ENCODE data around the gene KCNIP4. TPM values are rescaled to one million over a fixed set of nuclear protein-coding genes. Genes with fewer than 3 reads are reported as not detected.

Gene KCNIP4
- polyA plus RNA-seq, 2 donors = 0.12 TPM; not detected in 1

GRCh38 chr4:21271439-21272052, 677.0 kb downstream of the KCNIP4 start:
- Histone ChIP-seq H3K4me3 (ENCODE audit: low read depth in 1 of 2, low read length in 2 of 2) (no peak overlapping the region), H3K9me3 (ENCODE audit: control insufficient read depth in 2 of 2, insufficient read depth in 1 of 2, low read depth in 1 of 2, low read length in 1 of 2) (no peaks in the 10 kb centered on the region), H3K4me1 (ENCODE audit: control insufficient read depth in 2 of 2, insufficient read depth in 2 of 2, low read length in 1 of 2) (no peaks in the 10 kb centered on the region), H3K27ac (ENCODE audit: low read depth in 2 of 2, low read length in 1 of 2) (no peak overlapping the region), H3K36me3 (ENCODE audit: control insufficient read depth in 2 of 2, insufficient read depth in 2 of 2, low read length in 1 of 2) (no peaks in the 10 kb centered on the region), H3K27me3 (ENCODE audit: control insufficient read depth in 1 of 2, insufficient read depth in 2 of 2, low read length in 2 of 2) (no peaks in the 10 kb centered on the region)
- 59 to 69% methylated on average over 4 of the region's 4 CpGs for WGBS, 2 donors

GRCh38 chr4:21248331-21248730, 700.2 kb downstream of the KCNIP4 start:
- Histone ChIP-seq H3K36me3 (ENCODE audit: control insufficient read depth in 2 of 2, insufficient read depth in 2 of 2, low read length in 1 of 2) (no peaks in the 10 kb centered on the region), H3K27ac (ENCODE audit: low read depth in 2 of 2, low read length in 1 of 2) (no peak overlapping the region), H3K27me3 (ENCODE audit: control insufficient read depth in 1 of 2, insufficient read depth in 2 of 2, low read length in 2 of 2) (no peaks in the 10 kb centered on the region), H3K4me3 (ENCODE audit: low read depth in 1 of 2, low read length in 2 of 2) (no peak overlapping the region), H3K4me1 (ENCODE audit: control insufficient read depth in 2 of 2, insufficient read depth in 2 of 2, low read length in 1 of 2) (no peaks in the 10 kb centered on the region), H3K9me3 (ENCODE audit: control insufficient read depth in 2 of 2, insufficient read depth in 1 of 2, low read depth in 1 of 2, low read length in 1 of 2) (no peaks in the 10 kb centered on the region)
- 83 to 87% methylated on average over 4 of the region's 4 CpGs for WGBS, 2 donors

GRCh38 chr4:21242163-21242562, 706.4 kb downstream of the KCNIP4 start:
- WGBS, 2 donors = 57 to 72% methylated on average over 2 of the region's 2 CpGs
- Histone ChIP-seq H3K9me3 (ENCODE audit: control insufficient read depth in 2 of 2, insufficient read depth in 1 of 2, low read depth in 1 of 2, low read length in 1 of 2) (no peaks in the 10 kb centered on the region), H3K27me3 (ENCODE audit: control insufficient read depth in 1 of 2, insufficient read depth in 2 of 2, low read length in 2 of 2) (no peaks in the 10 kb centered on the region)

GRCh38 chr4:21226637-21227538, 721.7 kb downstream of the KCNIP4 start:
- Histone ChIP-seq H3K4me3 (ENCODE audit: low read depth in 1 of 2, low read length in 2 of 2) (no peak overlapping the region), H3K4me1 (ENCODE audit: control insufficient read depth in 2 of 2, insufficient read depth in 2 of 2, low read length in 1 of 2) (no peaks in the 10 kb centered on the region), H3K27ac (ENCODE audit: low read depth in 2 of 2, low read length in 1 of 2) (no peak overlapping the region), H3K27me3 (ENCODE audit: control insufficient read depth in 1 of 2, insufficient read depth in 2 of 2, low read length in 2 of 2) (no peaks in the 10 kb centered on the region), H3K9me3 (ENCODE audit: control insufficient read depth in 2 of 2, insufficient read depth in 1 of 2, low read depth in 1 of 2, low read length in 1 of 2) (no peaks in the 10 kb centered on the region), H3K36me3 (ENCODE audit: control insufficient read depth in 2 of 2, insufficient read depth in 2 of 2, low read length in 1 of 2) (no peaks in the 10 kb centered on the region)
- WGBS, 2 donors = 24 to 32% methylated on average over 2 of the region's 2 CpGs

More at GRCh38 chr4:21242163-21242562, 706.4 kb downstream of the KCNIP4 start:
- Histone ChIP-seq H3K36me3 (ENCODE audit: control insufficient read depth in 2 of 2, insufficient read depth in 2 of 2, low read length in 1 of 2) (no peaks in the 10 kb centered on the region), H3K27ac (ENCODE audit: low read depth in 2 of 2, low read length in 1 of 2) (no peak overlapping the region), H3K4me3 (ENCODE audit: low read depth in 1 of 2, low read length in 2 of 2) (no peak overlapping the region), H3K4me1 (ENCODE audit: control insufficient read depth in 2 of 2, insufficient read depth in 2 of 2, low read length in 1 of 2) (no peaks in the 10 kb centered on the region)

GRCh38 chr4:21211846-21212245, 736.7 kb downstream of the KCNIP4 start:
- Histone ChIP-seq H3K4me3 (ENCODE audit: low read depth in 1 of 2, low read length in 2 of 2) (no peak overlapping the region), H3K9me3 (ENCODE audit: control insufficient read depth in 2 of 2, insufficient read depth in 1 of 2, low read depth in 1 of 2, low read length in 1 of 2) (no peaks in the 10 kb centered on the region), H3K36me3 (ENCODE audit: control insufficient read depth in 2 of 2, insufficient read depth in 2 of 2, low read length in 1 of 2) (no peaks in the 10 kb centered on the region), H3K4me1 (ENCODE audit: control insufficient read depth in 2 of 2, insufficient read depth in 2 of 2, low read length in 1 of 2) (no peaks in the 10 kb centered on the region), H3K27ac (ENCODE audit: low read depth in 2 of 2, low read length in 1 of 2) (no peak overlapping the region), H3K27me3 (ENCODE audit: control insufficient read depth in 1 of 2, insufficient read depth in 2 of 2, low read length in 2 of 2) (no peaks in the 10 kb centered on the region)

- H3K36me3 ChIP-seq (ENCODE audit: control insufficient read depth in 2 of 2, insufficient read depth in 2 of 2, low read length in 1 of 2) = no peaks in the 10 kb centered on the region
- H3K4me3 ChIP-seq (ENCODE audit: low read depth in 1 of 2, low read length in 2 of 2) = no peak overlapping the region
- WGBS, 2 donors = 32 to 35% methylated on average over 2 of the region's 2 CpGs
- H3K27ac ChIP-seq (ENCODE audit: low read depth in 2 of 2, low read length in 1 of 2) = no peak overlapping the region
- no peaks in the 10 kb centered on the region for H3K27me3 ChIP-seq (ENCODE audit: control insufficient read depth in 1 of 2, insufficient read depth in 2 of 2, low read length in 2 of 2)
- H3K4me1 ChIP-seq (ENCODE audit: control insufficient read depth in 2 of 2, insufficient read depth in 2 of 2, low read length in 1 of 2) = no peaks in the 10 kb centered on the region
- no peaks in the 10 kb centered on the region for H3K9me3 ChIP-seq (ENCODE audit: control insufficient read depth in 2 of 2, insufficient read depth in 1 of 2, low read depth in 1 of 2, low read length in 1 of 2)
These were observed 738.7 kb downstream of the KCNIP4 start for GRCh38 chr4:21209860-21210259.

GRCh38 chr4:21205821-21206531, 742.6 kb downstream of the KCNIP4 start:
- Histone ChIP-seq H3K4me3 (ENCODE audit: low read depth in 1 of 2, low read length in 2 of 2) (no peak overlapping the region), H3K4me1 (ENCODE audit: control insufficient read depth in 2 of 2, insufficient read depth in 2 of 2, low read length in 1 of 2) (no peaks in the 10 kb centered on the region), H3K27me3 (ENCODE audit: control insufficient read depth in 1 of 2, insufficient read depth in 2 of 2, low read length in 2 of 2) (no peaks in the 10 kb centered on the region), H3K36me3 (ENCODE audit: control insufficient read depth in 2 of 2, insufficient read depth in 2 of 2, low read length in 1 of 2) (no peaks in the 10 kb centered on the region), H3K27ac (ENCODE audit: low read depth in 2 of 2, low read length in 1 of 2) (no peak overlapping the region), H3K9me3 (ENCODE audit: control insufficient read depth in 2 of 2, insufficient read depth in 1 of 2, low read depth in 1 of 2, low read length in 1 of 2) (no peaks in the 10 kb centered on the region)
- 20 to 32% methylated on average over 6 of the region's 6 CpGs for WGBS, 2 donors

GRCh38 chr4:21203416-21203815, 745.2 kb downstream of the KCNIP4 start:
- no peak overlapping the region for H3K27ac ChIP-seq (ENCODE audit: low read depth in 2 of 2, low read length in 1 of 2)
- WGBS, 2 donors = 62 to 67% methylated on average over 1 of the region's 1 CpG

GRCh38 chr4:21202959-21203358, 745.6 kb downstream of the KCNIP4 start:
- H3K36me3 ChIP-seq (ENCODE audit: control insufficient read depth in 2 of 2, insufficient read depth in 2 of 2, low read length in 1 of 2) = no peaks in the 10 kb centered on the region

More at GRCh38 chr4:21203416-21203815, 745.2 kb downstream of the KCNIP4 start:
- Histone ChIP-seq H3K4me3 (ENCODE audit: low read depth in 1 of 2, low read length in 2 of 2) (no peak overlapping the region), H3K27me3 (ENCODE audit: control insufficient read depth in 1 of 2, insufficient read depth in 2 of 2, low read length in 2 of 2) (no peaks in the 10 kb centered on the region), H3K4me1 (ENCODE audit: control insufficient read depth in 2 of 2, insufficient read depth in 2 of 2, low read length in 1 of 2) (no peaks in the 10 kb centered on the region), H3K36me3 (ENCODE audit: control insufficient read depth in 2 of 2, insufficient read depth in 2 of 2, low read length in 1 of 2) (no peaks in the 10 kb centered on the region), H3K9me3 (ENCODE audit: control insufficient read depth in 2 of 2, insufficient read depth in 1 of 2, low read depth in 1 of 2, low read length in 1 of 2) (peaks cover 0 to 2% of the 10 kb centered on the region in 2 donors)

More at GRCh38 chr4:21202959-21203358, 745.6 kb downstream of the KCNIP4 start:
- Histone ChIP-seq H3K27me3 (ENCODE audit: control insufficient read depth in 1 of 2, insufficient read depth in 2 of 2, low read length in 2 of 2) (no peaks in the 10 kb centered on the region), H3K27ac (ENCODE audit: low read depth in 2 of 2, low read length in 1 of 2) (no peak overlapping the region), H3K4me3 (ENCODE audit: low read depth in 1 of 2, low read length in 2 of 2) (no peak overlapping the region), H3K4me1 (ENCODE audit: control insufficient read depth in 2 of 2, insufficient read depth in 2 of 2, low read length in 1 of 2) (no peaks in the 10 kb centered on the region), H3K9me3 (ENCODE audit: control insufficient read depth in 2 of 2, insufficient read depth in 1 of 2, low read depth in 1 of 2, low read length in 1 of 2) (peaks cover 0 to 2% of the 10 kb centered on the region in 2 donors)
- 57 to 69% methylated on average over 3 of the region's 3 CpGs for WGBS, 2 donors
